Activated CD4-positive, CD25-positive, alpha-beta regulatory T cell treated with anti-CD3 and anti-CD28 coated beads, Interleukin-2, amount 50 U/mL, for 72 hours (primary cell): ENCODE measurements around the gene PSMD6.

ENCODE experiments used
- DNase-seq: peaks from one replicate; pipeline ENCODE4 v3.0.0; 2021

The PSMD6 gene

DNA sequence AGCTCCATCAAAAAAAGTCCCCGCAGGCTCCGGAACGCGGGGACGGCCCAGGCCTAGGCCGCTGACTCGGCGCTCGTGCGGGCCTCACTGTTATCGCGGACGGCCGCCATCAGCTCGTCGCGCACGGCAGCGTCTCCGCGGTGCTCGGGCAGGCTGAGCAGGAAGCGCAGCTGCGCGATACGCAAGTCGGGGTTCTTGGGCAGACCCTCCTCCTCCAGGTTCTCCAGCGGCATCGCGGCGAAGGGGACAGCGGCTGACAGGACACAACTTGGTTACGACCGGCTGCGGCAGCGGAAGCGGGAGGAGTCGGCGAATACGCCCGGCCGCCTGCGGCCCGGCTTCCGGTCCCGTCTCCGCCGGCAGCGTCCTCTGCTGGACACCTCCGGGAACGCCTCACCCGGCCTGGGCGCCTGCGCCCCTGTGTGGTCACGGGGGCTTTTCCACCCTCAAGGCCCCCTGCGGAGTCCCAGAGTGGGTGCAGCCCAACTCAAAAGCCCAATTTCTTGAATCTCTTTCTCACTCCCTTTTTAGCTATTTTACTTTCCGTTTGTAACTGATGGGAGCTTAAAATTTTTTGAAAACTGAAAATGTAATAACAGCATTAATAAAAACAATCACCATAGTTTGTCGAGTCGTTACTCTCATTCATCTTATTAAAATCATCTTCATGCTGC, at the start of gene PSMD6:
Gene PSMD6, minus strand, starts transcription at position 308 of the 674 bp plus-strand sequence. Its CDS starts 75 bp downstream, at position 233.
- peak; percentile 98 for DNase-seq

DNA sequence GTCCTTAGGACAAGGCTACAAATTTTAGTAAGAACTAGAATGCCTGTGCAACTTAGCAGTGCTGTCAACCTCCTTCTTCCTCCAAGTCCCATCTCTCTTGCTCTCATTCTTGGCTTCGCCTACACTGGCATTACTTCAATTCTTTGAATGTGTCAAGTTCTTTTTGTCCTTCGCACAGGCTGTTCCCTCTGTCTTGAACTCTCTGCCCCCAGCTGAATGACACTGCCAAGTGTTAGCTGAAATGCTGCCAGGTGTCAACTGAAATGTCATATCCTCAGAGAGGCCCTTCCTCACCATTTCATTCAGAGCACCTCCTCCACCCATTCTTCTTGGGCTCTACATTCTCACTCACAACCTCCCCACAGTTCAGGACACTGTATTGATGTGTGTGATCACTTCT, 48.8 kb upstream of the PSMD6 start:
- no peak for DNase-seq

DNA sequence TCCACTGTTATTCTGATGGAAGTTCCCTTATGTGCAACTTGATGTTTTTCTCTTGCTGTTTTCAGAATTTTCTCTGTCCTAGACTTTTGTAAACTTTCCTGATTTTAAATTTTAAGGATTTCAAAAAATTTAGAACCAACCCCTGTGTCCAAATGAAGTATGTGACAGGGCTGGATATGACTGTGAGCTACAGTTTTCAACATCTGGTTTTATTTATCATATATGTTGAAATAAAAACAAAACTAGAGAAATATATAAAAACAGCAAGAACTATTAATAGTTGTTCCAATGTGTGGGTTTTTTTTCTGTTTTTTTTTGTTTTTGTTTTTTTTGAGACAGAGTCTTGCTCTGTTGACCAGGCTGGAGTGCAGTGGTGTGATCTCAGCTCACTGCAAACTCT, 47.4 kb upstream of the PSMD6 start:
- DNase-seq: no peak

DNA sequence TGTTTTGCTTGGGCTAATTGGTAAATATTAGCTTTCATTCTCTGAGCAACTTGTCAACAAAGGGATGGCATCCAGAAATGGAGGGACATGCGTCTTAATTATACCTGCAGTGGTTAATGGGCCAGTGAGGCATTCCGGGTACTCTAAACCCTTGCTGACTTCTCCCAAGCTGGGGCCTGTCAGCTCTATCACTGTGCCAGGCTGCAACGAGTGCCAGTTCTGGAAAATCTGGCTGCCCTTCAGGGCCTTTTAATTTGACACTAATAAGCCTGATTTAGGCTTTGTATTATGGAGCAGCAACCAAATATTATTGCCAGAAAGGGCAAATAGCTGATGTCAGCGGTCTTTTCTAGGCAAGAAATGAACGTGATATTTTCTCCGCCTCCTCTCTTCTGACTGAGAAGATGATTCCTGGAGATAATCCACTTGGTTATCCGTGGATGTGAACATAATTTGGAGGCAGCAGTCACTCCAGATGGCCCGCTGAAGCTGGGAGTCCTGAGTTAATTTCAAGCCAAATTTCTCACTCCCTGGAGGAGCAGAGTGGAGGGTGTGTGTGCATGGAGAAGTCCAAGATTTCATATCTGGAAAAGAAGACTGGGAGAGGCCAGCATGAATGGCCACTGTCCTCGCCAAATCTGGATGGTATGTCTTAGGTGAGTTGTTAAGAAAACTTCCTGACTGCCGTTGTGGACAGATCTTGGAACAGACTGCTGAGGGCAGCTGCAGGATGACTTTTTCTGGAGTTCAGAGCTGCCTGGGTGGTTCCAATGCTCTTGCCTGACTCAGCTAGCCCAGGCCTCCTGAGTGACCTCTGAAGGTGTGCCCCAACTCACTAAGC, 44.4 kb upstream of the PSMD6 start:
- no peak for DNase-seq

DNA sequence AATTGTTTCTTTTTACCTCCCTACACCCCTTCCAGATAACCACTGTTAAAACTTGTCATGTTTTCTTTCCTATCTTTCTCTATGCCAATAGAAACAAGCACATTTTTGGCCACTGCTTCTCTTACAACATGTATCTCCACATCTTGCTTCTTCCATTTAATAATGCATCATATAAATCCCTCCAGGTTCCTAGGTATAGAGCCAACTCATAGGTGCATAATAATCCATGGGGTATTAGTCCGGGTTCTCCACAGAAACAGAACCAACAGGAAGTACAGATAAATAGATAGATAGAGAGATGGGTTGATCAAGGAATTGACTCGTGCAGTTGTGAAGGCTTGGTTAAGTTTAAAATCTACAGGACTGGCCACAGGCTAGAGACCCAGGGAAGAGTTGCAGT, 41.5 kb upstream of the PSMD6 start:
- no peak for DNase-seq

DNA sequence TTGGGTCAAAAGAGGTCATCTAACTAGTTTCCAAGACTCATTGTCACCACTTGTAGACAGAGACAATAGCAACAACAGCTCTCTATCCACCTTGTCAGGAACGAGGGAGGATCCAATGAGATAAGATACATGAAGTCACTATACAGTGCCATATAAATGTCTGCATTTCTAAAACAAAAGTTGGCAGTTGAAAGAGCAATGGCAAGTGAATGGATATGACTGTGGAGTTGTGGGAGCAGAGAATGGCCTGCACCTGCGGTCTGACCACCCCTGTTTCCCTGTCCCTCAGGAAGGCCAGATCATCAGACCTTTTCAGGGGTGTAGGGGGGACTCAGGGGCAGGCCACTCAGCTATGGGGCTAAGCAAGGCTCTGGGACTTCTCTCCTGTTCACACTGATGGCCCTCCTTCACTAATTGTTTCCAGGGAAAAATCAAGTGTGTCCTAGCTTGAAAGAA, 40.7 kb upstream of the PSMD6 start:
- no peak for DNase-seq

DNA sequence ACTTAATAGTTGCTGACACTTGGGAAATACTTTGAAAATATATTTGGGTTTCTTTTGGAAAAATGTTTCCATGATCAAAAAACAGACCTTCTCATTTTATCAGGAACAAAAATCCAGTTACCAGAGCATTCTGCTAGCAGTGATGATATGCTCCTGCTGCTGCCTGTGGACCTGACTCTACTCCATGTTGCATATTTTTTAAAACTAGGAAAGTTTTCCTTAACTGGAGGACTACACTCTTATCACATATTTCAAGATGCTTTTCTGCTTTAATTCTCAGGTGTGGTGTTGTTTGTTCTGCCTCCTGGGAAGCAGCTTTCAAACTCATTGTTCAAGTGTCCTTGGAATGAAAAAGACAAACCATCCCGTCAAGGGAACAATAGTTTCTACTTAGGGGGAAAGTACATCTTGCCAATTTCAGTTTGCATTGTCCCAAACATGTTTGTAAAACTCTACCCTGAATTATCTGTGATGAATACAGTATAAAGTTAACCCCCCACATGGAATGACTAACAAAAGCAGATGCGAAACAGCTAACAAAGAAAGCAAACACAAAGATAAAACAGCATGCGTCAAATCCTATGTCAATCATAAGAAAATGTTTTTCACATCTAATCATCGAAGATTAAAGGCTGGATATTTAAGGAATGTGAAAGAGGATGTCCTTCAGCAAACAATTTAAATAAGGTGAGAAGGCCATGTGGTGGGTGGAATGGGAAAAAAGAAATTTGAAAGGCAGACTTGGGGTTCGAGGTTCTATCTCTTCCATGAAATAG, 40.1 kb upstream of the PSMD6 start:
- DNase-seq: no peak

DNA sequence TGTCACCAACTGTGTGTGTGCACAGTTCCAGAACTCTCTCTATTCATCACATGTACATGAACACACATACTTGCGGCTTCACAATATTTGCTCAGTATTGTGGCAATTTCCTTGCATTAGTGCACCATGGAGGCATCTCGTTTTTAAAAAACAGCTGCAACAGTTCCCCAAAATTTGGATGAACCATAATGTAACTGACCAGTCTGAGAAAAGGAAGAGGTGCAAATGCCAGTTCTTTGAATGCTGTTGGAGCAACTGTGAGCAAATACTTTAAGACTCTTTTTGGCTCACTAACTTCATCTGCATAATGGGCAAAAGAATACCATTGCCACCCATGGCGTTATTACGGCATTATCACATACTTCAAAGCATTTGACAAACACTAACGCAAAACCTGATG, 38.3 kb upstream of the PSMD6 start:
- no peak for DNase-seq

DNA sequence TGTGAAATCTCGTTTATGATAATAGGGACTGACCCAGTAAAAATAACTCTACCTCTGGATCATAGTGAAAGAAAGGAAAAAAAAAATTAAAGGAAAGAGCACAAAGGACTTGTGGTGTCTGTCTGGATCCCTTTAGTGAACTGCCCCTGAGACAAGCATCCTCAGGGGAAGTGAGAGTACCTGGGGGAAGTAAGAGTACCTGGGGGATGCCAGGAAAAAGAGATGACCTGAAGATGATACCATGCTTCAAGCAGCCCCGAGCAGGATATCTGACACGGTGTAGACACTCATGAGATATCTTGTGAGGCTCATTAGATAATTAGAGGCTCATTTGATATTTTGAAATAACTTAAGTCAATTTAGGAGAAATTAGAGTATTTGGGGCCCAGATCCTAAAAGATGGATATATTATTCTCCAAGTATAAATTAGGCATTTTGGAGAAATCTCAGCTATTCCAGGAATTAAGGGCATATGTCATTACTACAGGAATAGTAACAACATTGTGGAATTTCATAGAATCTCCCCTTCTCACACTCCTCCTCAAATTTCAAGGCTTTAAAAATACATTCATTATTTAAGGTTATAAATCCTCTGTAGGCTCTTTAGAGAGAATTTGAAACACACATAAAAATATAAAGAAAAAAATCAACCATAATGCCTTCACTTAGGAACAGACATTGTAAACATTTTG, 36.3 kb upstream of the PSMD6 start:
- no peak for DNase-seq

DNA sequence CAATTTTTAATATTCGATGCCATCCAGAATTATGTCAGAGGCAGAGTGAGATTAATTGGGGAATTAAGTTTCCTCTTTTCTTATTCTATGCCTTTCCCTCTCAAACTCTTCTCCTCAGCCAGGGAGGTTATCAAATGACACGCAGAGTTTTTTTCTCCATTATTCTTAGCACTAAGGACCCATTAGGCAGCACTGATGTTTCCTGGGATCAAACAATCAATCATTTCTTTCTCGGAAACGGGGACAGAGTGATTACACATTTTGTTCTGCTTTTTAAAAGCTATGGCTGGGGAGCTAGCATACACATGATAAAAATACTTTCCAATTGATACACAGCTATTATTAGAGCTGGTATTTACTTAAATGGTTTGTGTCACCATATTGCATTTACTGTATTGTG, 35.3 kb upstream of the PSMD6 start:
- DNase-seq: no peak

DNA sequence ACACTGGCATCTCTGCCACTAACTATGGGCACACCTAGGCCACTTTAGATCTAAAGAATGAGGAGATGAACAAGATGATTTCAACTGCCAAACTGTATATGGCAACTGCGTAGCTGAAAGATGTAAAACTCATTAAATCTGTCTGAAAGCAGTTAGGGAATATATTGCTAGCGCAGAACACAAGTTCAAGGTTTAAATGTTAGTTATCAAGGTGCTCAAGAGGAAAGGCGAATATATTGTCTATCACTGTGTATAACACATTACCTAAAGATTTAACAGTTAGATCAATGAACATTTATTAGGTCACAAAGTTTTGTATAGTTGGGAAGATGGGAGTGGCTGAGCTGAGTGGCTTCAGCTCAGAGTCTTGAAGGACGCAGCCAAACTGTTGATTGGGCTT, 33.9 kb upstream of the PSMD6 start:
- no peak for DNase-seq

DNA sequence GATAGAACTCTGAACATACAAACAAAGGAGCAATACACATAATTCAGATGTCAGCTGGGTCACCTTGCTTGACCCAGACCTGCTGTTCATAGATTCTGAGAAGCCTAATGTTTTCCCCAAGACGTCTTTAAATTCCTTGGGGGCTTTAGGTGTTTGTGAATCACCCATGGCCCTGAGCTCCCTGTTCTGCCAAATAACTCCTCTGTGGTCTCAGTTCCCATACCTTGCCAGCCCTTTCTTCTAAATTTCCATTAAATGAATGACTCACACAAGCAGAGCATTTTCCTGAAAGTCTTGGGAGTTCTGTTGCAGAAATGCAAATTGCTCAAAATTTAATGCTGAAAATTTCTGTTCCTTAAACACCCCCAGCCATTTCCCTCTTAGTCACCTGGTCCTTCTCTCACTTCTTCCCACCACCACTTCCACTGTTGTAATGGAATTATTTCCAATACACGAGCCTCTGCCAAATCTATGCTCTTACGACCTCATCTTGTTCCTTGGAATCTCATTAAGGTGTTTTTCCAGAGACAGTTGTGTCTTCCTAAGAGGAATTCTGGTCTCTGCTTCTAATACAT, 33.4 kb upstream of the PSMD6 start:
- no peak for DNase-seq

DNA sequence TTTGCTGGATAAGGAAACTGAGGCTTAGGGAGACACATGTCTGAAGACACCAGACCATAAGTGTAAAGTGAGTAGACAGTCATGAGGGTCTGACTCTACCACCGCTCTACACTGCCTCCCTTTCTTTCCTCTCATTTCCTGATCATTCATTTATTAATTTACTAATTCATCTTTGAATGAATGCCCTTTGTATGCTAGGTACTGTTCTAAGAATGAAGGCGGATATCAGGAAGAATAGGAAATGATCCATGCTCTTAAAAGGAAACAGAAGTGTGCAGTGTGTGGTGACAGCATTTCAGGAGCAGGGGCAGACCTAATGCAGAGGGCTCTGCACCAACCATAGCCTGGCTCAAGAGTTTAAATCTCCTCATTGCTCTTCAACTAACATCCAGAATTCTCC, 31.8 kb upstream of the PSMD6 start:
- DNase-seq: no peak

DNA sequence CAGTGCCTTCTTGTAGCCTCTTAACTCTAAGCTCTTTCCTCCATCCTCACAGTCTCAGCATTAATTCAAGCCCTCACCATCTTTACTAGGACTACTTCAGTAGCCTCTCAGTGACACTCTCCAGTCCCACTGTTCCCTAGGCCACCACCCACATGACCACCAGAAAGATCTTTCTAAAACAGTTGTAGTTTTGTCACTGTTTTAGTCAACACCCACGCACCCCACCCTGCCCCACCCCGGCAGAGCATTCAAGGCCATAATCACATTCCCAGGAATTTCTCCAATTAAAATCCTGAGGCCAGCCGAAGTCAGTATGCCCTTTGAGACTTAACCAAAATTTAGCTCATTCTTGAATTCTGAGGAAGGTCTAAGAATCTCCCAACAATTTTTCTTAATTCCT, 31.2 kb upstream of the PSMD6 start:
- DNase-seq: no peak

DNA sequence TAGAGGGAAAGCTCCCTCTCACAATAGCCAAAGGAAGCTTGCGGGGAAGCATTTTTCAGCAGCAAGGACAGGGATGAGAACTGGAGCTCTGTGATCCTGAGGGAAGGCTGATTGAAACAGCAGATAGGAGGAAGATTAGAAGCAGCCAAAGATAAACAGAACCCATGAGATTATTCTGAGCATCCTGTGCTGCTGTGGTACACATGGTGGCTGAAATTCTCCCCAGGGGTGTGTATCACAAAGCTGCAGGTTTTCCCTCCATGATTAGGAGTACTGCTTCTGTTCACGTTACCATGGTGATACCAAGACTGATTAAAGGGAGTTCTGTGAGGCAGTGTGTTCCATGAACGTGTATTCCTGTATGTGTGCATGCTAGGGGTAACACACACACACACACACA, 30.3 kb upstream of the PSMD6 start:
- no peak for DNase-seq

DNA sequence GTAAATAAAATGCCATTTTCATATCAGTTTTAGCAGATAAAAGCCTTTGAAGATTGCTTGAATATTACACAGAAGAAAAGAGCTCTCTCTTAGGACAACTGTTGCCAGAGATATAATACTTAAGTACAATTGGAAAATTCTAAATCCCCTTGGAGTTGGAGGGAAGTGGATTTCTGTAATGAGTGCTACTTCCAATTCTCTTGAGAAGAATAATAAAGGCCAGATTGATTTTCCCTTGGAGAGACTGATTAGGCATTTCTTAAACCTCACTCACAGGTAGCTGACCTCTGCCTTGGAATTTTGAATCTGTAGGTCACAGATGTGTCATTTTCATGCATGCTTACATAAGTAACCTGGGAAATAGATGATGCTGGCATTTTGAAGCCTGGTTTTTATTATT, 29.8 kb upstream of the PSMD6 start:
- no peak for DNase-seq

DNA sequence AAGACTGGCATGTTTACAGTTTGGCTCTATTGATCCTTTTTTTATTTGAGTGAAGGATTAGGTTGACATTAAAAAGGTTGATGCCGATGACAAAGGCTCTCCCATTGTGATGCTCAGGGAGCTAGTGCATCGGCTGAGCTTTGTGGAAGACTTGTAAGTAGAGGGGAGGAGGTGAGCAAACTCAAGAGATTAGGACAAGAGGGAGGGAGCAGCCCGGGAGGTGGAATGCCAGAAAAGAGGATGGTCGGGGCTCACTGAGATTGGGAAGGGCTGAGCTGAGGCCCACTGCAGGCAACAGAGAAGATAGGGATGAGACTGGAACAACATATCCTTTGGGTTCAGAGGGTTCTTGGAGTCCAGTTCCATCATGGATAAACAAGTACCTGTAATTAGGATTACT, 26.5 kb upstream of the PSMD6 start:
- no peak for DNase-seq

DNA sequence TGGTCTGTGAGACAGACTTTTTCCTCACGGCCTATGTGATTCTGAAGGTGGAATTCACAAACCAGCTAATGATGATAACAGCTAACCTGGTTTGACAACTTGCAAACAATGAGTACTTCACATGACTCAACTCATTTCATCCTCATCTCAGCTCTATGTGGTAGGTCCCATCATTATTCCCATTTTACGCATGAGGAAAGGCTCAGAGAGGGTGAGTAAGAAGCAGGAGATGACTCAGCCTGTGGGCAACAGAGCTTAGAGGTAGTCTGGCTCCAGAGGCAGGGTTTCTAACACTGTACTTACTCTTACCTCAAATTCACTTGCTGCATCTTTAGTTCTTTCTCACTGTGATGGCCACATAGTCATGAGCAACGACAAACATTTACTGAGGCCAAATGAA, 25.8 kb upstream of the PSMD6 start:
- no peak for DNase-seq

DNA sequence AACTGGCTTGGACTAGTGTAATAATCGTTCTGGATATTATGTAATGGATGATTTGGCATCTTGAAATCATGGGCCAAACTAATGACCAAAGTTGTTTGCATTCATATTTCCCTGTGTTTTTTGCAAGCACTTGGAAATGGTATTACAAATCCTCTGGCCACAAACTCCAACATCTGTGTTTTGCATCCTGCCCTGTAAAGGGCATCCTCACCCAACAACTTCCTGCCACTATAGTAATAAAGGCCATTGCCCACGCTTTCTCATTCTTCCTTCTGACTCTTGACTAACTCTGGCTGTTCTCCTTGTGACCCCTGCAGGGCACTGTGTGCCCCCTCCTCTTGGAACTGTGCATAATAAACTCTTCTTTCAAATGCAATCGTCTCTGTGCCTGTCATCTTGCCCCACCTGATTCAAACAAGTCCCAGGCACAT, 25.4 kb upstream of the PSMD6 start:
- no peak for DNase-seq

DNA sequence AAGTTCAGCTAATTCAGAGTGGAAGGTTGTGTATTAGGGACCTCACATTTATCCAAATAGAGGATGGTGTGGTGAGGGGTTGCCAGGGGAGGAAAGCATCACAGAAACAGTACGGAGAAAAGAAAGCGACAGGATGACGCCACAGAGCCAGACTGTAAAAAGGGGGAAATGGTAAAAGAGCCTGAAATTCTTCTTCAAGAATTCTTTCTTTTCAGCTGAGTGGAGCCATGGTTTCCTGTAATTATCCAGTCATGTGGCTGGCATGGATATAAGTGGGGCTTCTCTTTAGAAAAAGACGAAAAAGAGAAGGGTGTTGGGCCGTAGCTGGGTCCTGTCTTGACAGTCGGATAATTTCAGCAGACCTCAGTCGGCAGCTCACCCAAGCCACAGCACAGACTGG, 24.5 kb upstream of the PSMD6 start:
- DNase-seq: no peak

DNA sequence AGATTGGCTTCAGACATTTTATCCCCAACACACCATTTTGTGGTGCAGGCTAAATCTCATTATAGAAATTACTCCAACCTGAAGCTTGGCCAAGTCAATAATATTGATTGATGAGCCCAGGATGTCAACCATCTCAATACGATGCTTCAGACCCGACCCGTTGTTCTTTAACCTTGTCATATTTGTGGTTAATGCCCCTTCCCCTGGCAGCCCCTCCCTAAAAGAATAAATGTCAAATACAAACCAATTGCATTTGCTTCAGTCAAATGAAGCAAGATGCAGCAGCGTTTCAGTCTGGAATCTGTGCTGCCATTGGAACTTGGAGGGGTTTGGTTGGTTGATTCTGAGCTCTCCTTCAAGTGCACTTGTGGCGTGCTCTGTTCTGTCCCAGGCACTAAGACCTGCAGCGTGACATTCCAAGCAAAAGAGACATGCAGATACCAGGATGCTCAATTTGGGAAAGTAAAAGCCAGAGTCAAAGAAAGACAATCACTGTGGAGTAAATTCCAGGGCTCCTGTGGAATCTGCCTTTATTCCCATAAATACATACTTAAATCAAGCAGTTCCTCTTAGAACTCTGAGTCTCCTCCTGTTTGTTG, 23.8 kb upstream of the PSMD6 start:
- DNase-seq: no peak

DNA sequence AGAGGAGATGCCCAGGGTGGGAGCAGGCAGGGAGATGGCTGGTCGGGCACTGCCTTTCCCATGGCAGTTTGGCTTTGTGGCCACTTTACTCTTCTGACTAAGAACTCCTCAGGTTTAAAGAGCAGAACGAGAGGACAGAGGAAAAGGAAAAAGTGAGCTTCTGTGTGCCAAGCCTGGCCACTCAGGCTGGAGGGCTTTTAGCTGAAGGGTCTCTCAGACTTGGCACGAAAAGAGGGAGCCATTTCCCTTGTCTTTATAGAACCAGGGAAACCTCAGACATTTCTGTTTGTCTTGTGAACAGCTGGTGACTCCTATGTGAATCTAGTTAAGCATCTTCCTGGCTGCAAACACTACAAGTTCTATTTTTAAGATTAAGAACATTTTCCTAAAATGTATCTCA, 23.3 kb upstream of the PSMD6 start:
- DNase-seq: no peak
